GM19452 (cell line): Measurements from ENCODE around the gene AIFM1.
A peak's percentile ranks its signal among the peaks of the same experiment; 100 is the strongest.

Experiments
- ATAC-seq: cut with Tn5 transposase; IDR thresholded peaks from one replicate; pipeline ENCODE4 v1.9.1; 2021; ENCODE audit not compliant: unreplicated experiment

The AIFM1 gene

GRCh38 chrX:130165703-130166502 is at the start of gene AIFM1:
AIFM1 (minus strand) TSS chrX:130165841; CDS start chrX:130165656, 185 bp downstream.
- peak; percentile 84 for ATAC-seq

GRCh38 chrX:130213376-130213775 is 47.7 kb upstream of the AIFM1 start:
- ATAC-seq: no peak

- ATAC-seq: no peak
These were observed 46.7 kb upstream of the AIFM1 start for GRCh38 chrX:130212371-130212770.

- ATAC-seq: no peak
These were observed 46.0 kb upstream of the AIFM1 start for GRCh38 chrX:130211415-130212186.

GRCh38 chrX:130204647-130205046 is 39.0 kb upstream of the AIFM1 start:
- ATAC-seq: no peak

GRCh38 chrX:130197464-130197863 is 31.8 kb upstream of the AIFM1 start:
- no peak for ATAC-seq

- ATAC-seq: no peak
These were observed 30.8 kb upstream of the AIFM1 start for GRCh38 chrX:130196466-130196865.

GRCh38 chrX:130190801-130191200 is 25.2 kb upstream of the AIFM1 start:
- no peak for ATAC-seq

- no peak for ATAC-seq
These were observed 21.0 kb upstream of the AIFM1 start for GRCh38 chrX:130186651-130187050.

GRCh38 chrX:130184857-130185256 is 19.2 kb upstream of the AIFM1 start:
- ATAC-seq: no peak

- ATAC-seq: no peak
These were observed 18.5 kb upstream of the AIFM1 start for GRCh38 chrX:130184168-130184567.

- no peak for ATAC-seq
These were observed 14.1 kb upstream of the AIFM1 start for GRCh38 chrX:130179579-130180215.

- ATAC-seq: no peak
These were observed 13.5 kb upstream of the AIFM1 start for GRCh38 chrX:130179170-130179569.

GRCh38 chrX:130176942-130177341 is 11.3 kb upstream of the AIFM1 start:
- no peak for ATAC-seq

GRCh38 chrX:130176354-130176776 is 10.7 kb upstream of the AIFM1 start:
- ATAC-seq: peak; percentile 82

GRCh38 chrX:130174937-130175336 is 9.3 kb upstream of the AIFM1 start:
- no peak for ATAC-seq

GRCh38 chrX:130174045-130174704 is 8.5 kb upstream of the AIFM1 start:
- no peak for ATAC-seq

- peak; percentile 36 for ATAC-seq
These were observed 7.7 kb upstream of the AIFM1 start for GRCh38 chrX:130173190-130173895.

- no peak for ATAC-seq
These were observed 6.6 kb upstream of the AIFM1 start for GRCh38 chrX:130172127-130172845.
